Loucy (cell line): ENCODE data around the gene PKHD1.

Experiments
- EZH2phosphoT487 ChIP-seq: fragments of 200-600 bp; IDR thresholded peaks from 2 replicates; pipeline ENCODE4 v1.6.1; 2018; ENCODE audit warnings: antibody characterized with exemption, mild to moderate bottlenecking, moderate library complexity, borderline replicate concordance
- TF ChIP-seq, protein P1 (sequence below): fragments of 200-600 bp; sonication (generic); conservative IDR thresholded peaks from 2 replicates; pipeline ENCODE4 v1.5.1; 2014; ENCODE audit warnings: mild to moderate bottlenecking, antibody characterized with exemption, low read length

DNA sequence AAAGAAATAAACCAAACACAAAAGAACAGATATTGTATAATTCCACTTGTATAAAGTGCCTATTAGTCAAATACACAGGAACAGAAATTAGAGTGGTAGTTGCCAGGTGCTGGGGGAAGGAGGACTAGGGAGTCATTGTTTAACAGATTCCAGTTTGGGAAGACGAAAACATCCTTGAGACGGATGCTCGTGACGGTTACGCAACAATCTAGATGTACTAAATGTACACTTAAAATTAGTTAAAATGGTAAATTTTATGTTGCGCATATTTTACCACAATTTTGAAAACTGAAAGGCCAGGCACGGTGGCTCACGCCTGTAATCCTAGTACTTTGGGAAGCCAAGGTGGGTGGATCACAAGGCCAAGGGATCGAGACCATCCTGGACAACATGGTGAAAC lies 111.0 kb downstream of the PKHD1 start:
- TF ChIP-seq, protein P1, sequence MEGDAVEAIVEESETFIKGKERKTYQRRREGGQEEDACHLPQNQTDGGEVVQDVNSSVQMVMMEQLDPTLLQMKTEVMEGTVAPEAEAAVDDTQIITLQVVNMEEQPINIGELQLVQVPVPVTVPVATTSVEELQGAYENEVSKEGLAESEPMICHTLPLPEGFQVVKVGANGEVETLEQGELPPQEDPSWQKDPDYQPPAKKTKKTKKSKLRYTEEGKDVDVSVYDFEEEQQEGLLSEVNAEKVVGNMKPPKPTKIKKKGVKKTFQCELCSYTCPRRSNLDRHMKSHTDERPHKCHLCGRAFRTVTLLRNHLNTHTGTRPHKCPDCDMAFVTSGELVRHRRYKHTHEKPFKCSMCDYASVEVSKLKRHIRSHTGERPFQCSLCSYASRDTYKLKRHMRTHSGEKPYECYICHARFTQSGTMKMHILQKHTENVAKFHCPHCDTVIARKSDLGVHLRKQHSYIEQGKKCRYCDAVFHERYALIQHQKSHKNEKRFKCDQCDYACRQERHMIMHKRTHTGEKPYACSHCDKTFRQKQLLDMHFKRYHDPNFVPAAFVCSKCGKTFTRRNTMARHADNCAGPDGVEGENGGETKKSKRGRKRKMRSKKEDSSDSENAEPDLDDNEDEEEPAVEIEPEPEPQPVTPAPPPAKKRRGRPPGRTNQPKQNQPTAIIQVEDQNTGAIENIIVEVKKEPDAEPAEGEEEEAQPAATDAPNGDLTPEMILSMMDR = no peak
- TF ChIP-seq EZH2phosphoT487 = no peak
